ENCODE data around the gene TCF7L1. TPM values are rescaled to one million over a fixed set of nuclear protein-coding genes. Genes with fewer than 3 reads are reported as not detected.

Gene TCF7L1
- total RNA-seq, 4 donors from 2014 or later, result 5.6 to 23.2 (median 10.2) TPM

- H3K36me3 ChIP-seq, result no peaks in the 10 kb centered on the region
- no peaks in the 10 kb centered on the region for H3K9me3 ChIP-seq
- TF ChIP-seq EP300 (IDR thresholded peaks at IDR 0.05) (no peak), POLR2AphosphoS5 (IDR thresholded peaks at IDR 0.05) (no peak), CTCF (IDR thresholded peaks at IDR 0.05) (no peak), POLR2A (IDR thresholded peaks at IDR 0.05; ENCODE audit: low read depth) (no peak)
- H3K4me3 ChIP-seq, result no peak overlapping the region
- peaks cover 13 to 42% (median 29%) of the 10 kb centered on the region in 4 donors for H3K4me1 ChIP-seq
- DNase-seq (ENCODE audit: extremely low spot score), result no peak
- H3K27me3 ChIP-seq, result no peaks in the 10 kb centered on the region
- intact Hi-C loops (cut with DNase I), result no loop called here
- 91% methylated on average over 3 of the region's 3 CpGs for WGBS
- no peak overlapping the region for H3K27ac ChIP-seq (replicated peaks in 1 of 4)
These were observed 35.8 kb downstream of the TCF7L1 start for GRCh38 chr2:85168942-85169341.

GRCh38 chr2:85169581-85169980 is 36.4 kb downstream of the TCF7L1 start:
- Histone ChIP-seq H3K27ac (replicated peaks in 1 of 4) (no peak overlapping the region), H3K4me1 (peaks cover 13 to 42% (median 28%) of the 10 kb centered on the region in 4 donors), H3K4me3 (no peak overlapping the region), H3K9me3 (no peaks in the 10 kb centered on the region), H3K27me3 (no peaks in the 10 kb centered on the region), H3K36me3 (no peaks in the 10 kb centered on the region)
- DNase-seq (ENCODE audit: extremely low spot score), result no peak
- intact Hi-C loops (cut with DNase I), result no loop called here
- WGBS, result 81% methylated on average over 3 of the region's 3 CpGs
- TF ChIP-seq EP300 (IDR thresholded peaks at IDR 0.05), result no peak
- TF ChIP-seq POLR2A (IDR thresholded peaks at IDR 0.05; ENCODE audit: low read depth), result no peak
- TF ChIP-seq POLR2AphosphoS5 (IDR thresholded peaks at IDR 0.05), result no peak
- TF ChIP-seq CTCF (IDR thresholded peaks at IDR 0.05), result no peak

GRCh38 chr2:85170938-85171475 is 37.8 kb downstream of the TCF7L1 start:
- intact Hi-C loops (cut with DNase I), result no loop called here
- H3K9me3 ChIP-seq, result no peaks in the 10 kb centered on the region
- WGBS, result 81% methylated on average over 6 of the region's 6 CpGs
- peaks cover 14 to 42% (median 31%) of the 10 kb centered on the region in 4 donors for H3K4me1 ChIP-seq
- no peaks in the 10 kb centered on the region for H3K36me3 ChIP-seq
- no peak overlapping the region for H3K27ac ChIP-seq (replicated peaks in 1 of 4)
- TF ChIP-seq POLR2AphosphoS5 (IDR thresholded peaks at IDR 0.05) (no peak), EP300 (IDR thresholded peaks at IDR 0.05) (no peak), CTCF (IDR thresholded peaks at IDR 0.05) (no peak), POLR2A (IDR thresholded peaks at IDR 0.05; ENCODE audit: low read depth) (no peak)
- no peak for DNase-seq (ENCODE audit: extremely low spot score)
- no peaks in the 10 kb centered on the region for H3K27me3 ChIP-seq
- no peak overlapping the region for H3K4me3 ChIP-seq

GRCh38 chr2:85171916-85172315 is 38.7 kb downstream of the TCF7L1 start:
- intact Hi-C loops (cut with DNase I), result no loop called here
- H3K27me3 ChIP-seq, result no peaks in the 10 kb centered on the region

GRCh38 chr2:85173909-85174308 is 40.7 kb downstream of the TCF7L1 start:
- WGBS, result 85% methylated on average over 9 of the region's 9 CpGs
- H3K36me3 ChIP-seq, result no peaks in the 10 kb centered on the region

More at GRCh38 chr2:85171916-85172315, 38.7 kb downstream of the TCF7L1 start:
- no peak for TF ChIP-seq POLR2A (IDR thresholded peaks at IDR 0.05; ENCODE audit: low read depth)
- TF ChIP-seq EP300 (IDR thresholded peaks at IDR 0.05), result no peak
- Histone ChIP-seq H3K9me3 (no peaks in the 10 kb centered on the region), H3K27ac (replicated peaks in 1 of 4) (no peak overlapping the region), H3K4me3 (no peak overlapping the region), H3K4me1 (peaks cover 20 to 39% (median 37%) of the 10 kb centered on the region in 4 donors), H3K36me3 (no peaks in the 10 kb centered on the region)
- no peak for DNase-seq (ENCODE audit: extremely low spot score)
- WGBS, result 93% methylated on average over 10 of the region's 10 CpGs

More at GRCh38 chr2:85173909-85174308, 40.7 kb downstream of the TCF7L1 start:
- H3K9me3 ChIP-seq, result no peaks in the 10 kb centered on the region
- intact Hi-C loops (cut with DNase I), result no loop called here
- peaks cover 26 to 50% (median 43%) of the 10 kb centered on the region in 4 donors for H3K4me1 ChIP-seq
- DNase-seq (ENCODE audit: extremely low spot score), result no peak
- TF ChIP-seq POLR2AphosphoS5 (IDR thresholded peaks at IDR 0.05) (no peak), CTCF (IDR thresholded peaks at IDR 0.05) (no peak), EP300 (IDR thresholded peaks at IDR 0.05) (no peak), POLR2A (IDR thresholded peaks at IDR 0.05; ENCODE audit: low read depth) (no peak)
- peak overlapping the region in 1 of 4 donors; percentile 52 for H3K27ac ChIP-seq (replicated peaks in 1 of 4)
- no peaks in the 10 kb centered on the region for H3K27me3 ChIP-seq
- no peak overlapping the region for H3K4me3 ChIP-seq

Measured in esophagus muscularis mucosa (tissue), 4 donors.